Measurements from ENCODE around the gene LDLRAD3.

The LDLRAD3 gene

DNA sequence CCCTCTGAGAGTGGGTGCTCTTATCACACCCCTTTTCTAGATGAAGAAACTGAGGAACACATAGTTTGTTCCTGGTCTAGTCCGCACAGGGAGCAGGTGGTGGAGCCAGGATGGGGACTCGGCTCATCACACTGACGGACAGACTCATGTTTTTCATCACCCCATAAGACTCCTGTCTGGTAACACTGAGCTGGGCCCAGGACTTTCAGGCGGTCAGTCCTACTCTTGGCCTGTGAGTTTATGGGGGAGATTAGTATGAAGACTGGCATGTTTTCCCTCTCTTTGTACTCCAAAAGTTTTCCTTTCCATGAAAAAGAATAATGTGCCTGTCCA lies 160.8 kb downstream of the LDLRAD3 start:
- no peak for DNase-seq (ENCODE audit: low read depth)

DNA sequence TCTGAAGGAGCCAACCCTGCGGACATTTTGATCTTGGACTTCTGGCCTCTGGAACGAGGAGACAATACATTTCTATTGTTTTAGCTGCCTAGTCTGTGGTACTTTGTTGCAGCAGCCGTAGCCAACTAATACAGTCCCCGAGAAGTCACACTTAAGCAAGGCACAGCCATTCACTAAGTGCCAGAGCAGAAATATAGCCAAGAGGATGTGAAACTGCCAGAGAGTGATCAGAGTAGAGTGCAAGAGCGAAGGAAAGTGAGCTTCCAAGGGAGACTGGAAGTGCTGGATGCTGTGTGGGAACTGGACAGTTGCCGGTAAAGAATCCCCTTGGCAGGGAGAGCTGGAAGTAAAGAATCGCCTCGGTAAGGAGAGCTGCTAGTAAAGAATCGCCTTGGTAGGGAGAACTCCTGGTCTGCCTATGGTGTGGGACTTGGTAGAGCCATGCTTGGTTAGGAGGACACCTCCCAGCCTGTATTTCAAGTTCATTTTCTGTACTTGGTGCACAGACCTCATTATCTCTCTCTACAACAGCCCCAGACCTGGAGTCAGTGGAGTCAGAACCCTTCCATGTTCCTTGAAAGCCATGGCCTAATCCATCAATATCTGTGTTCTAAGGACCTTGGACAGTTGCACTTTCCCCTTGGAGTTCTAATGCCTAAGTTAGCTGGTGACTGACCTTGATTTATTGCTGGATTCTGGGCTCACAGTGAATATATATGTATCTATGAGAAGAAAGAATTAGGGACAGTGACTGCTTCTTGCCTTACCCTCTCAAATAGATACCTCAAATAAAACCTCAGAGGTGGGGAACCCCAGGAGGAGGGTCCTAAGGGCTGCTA lies 162.1 kb downstream of the LDLRAD3 start:
- DNase-seq (ENCODE audit: low read depth) = no peak

DNA sequence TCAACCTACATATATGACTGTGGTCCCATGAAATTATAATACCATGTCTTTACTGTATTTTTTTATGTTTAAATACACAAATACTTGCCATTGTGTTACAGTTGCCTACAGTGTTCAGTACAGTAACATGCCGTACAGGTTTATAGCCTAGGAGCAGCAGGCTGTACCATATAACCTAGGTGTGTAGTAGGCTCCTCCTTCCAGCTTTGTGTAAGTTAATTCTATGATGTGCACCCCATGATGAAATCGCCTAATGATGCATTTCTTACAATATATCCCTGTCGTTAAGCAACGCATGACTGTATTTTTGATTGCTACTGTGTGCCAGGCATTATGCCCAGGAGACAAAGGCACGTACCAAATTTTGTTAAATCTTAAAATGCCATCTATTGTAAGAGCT lies 163.7 kb downstream of the LDLRAD3 start:
- no peak for DNase-seq (ENCODE audit: low read depth)

DNA sequence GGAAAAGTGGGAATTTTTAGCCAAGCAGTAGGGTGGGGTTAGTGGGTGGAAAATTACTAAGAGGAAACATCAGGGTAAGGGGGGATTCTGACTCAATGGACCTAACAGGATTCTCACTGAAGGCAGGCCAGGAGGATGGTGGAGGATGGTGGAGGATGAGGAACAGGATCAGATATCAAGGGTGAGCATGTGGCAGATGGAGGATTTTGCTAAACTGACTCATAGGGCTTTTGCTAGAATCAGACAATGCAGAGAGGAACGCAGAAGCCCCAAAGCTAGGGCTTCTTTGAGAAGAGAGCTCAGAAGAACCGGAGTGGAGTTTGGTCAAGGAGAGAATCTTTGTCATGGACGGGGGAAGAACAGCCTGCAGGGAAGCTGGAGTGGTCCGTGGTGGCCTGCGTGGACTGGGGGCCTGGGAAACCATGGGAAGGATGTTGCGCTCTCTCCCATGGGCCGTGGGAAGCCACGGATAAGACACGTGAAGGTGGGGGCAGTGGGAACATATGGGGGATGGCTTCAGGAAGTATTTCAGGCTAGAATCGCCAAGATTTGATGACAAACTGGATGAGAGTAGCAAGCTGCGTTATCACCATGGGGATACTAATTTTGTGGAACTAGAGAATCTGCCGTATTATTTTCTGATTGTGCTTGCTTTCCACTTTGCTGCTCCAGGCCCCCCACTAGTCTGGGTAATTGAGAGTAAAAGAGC lies 165.2 kb downstream of the LDLRAD3 start:
- no peak for DNase-seq (ENCODE audit: low read depth)

DNA sequence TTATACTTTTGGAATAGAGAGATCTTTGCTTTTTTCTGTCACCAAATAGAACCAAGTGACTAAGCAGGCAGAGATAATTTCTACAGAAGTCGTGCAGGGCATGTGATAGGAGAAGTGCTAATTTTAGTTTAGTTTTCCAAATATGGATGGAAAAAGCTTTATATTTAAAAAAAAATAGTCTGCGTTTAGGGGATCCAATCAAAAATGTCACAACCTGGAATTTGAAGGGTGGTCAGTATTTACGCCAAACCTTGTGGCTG lies 165.7 kb downstream of the LDLRAD3 start:
- no peak for DNase-seq (ENCODE audit: low read depth)

DNA sequence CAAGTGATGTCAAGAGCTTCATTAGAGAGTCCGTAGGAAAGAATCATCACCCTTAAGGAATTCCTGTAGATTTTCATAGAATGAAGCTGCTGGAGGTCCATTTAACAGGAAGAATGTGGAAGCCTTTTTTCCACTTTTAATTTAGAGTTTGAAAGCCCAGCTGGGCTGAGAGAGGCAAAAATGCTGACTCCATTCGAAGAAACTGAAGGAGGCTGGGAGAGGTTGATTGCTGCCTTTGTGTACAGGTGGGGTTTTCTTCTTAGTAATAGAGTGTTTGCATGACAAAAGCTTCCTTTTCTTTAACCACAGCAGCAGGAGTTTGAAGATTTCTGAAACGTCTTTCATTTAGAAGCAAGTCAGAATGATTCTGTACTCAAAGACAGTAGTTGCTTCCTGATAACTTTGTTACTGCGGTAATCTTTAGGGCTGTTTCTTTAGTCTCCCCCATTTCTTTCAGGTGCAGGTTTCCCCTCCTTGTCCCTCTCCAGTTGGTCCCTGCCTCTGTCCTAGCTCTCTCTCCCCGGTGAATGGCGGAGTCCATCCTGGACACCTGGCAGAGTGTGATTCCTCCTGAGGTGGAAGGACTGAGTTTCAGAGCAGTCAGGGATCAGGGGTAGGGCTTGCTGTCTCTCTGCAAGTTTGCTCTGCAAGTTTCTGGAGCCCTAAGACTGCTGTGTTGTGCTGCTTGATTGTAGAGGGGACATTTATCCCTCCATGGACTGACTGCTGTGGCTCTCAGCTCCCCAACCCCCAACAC lies 166.2 kb downstream of the LDLRAD3 start:
- no peak for DNase-seq (ENCODE audit: low read depth)

DNA sequence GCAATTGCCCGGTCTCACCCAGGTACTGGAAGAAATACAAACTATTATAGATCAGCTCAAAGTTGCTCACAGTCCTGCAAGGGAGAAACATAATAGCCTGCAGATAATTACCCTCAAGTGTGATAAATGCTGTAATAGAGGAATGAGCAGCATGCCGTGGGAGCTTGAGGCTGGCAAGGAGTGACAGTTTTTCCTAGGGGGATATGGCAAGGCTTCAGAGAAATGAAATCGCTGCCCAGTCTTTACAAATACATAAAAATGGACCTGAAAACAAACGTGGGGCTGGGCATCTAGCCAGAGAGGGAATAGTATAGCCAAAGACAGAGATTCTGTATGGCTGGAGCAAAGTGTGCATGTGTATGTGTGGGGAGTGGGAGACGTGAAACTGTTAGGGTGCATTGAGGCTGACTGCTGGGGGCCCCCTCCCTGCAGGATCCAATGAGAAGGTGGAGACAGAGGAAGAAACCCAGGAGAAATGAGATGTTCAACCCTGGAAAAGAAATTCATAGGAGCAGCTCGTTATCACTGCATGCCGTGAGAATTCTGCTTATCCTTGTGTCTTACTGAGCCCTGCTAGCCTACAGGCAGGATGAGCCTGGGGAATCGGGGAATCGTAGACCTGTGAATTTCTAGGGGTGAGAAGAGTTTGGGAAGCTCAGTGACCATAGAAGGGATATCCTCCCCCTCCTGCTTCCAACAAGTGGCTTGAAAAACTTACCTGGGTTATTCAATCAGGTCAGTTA lies 167.0 kb downstream of the LDLRAD3 start:
- DNase-seq (ENCODE audit: low read depth) = no peak

DNA sequence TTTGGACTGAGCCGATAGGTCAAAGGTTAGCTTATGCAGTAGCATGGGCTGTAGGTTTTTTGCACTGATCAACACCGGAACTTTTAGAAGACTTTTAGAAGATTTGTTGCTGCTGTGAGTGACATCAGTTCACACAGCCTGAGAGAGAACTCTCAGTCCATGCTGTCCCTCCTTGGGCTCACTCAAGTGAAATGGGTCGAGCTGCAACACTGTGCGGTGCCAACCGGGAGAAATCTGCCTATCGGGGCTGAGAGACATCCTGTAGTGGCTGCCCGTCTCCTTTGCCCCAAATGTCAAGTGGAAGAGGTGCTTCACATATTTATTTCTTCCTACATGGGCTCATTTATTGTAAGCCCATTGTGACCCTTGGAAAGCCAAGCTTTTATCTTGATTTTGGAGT lies 170.2 kb downstream of the LDLRAD3 start:
- no peak for DNase-seq (ENCODE audit: low read depth)

DNA sequence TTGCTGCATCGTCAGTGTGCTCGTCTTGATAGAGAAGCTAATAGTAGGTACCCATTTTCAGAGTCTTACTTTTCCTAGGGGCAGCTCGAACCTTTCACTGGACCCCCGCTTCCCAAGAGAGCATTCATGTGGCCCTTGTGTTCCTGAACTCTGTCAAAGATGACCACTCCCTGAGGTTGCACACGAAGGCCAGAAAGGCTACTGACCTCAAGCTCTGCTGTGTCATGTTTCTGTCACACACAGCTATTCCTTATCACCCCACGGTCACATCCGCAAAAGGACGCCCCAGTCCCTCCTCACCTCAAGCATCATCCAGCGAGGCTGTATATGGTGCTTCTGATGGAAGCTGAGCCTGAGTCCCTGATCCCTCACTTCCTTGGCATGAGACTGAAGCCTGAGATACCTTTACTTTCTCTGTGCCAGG lies 171.5 kb downstream of the LDLRAD3 start:
- no peak for DNase-seq (ENCODE audit: low read depth)

DNA sequence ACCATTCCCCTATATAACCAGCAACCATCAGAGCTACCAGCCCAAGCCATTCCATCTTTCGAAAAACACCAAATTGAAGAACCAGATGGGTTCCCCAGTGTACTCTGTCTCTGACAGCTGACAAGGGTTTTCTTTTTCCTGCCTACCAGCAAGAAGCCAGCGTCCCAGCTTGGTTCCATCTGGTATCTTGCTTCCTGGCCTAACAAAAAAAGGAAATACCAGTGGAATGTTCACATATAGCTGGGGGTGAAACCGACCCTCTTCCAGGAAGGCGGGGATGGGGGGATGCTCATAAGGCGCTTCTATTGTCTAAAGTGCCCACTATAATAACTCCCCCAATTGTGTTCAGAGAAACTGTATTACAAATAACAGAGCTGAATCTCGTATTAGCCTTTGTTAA lies 172.3 kb downstream of the LDLRAD3 start:
- no peak for DNase-seq (ENCODE audit: low read depth)

DNA sequence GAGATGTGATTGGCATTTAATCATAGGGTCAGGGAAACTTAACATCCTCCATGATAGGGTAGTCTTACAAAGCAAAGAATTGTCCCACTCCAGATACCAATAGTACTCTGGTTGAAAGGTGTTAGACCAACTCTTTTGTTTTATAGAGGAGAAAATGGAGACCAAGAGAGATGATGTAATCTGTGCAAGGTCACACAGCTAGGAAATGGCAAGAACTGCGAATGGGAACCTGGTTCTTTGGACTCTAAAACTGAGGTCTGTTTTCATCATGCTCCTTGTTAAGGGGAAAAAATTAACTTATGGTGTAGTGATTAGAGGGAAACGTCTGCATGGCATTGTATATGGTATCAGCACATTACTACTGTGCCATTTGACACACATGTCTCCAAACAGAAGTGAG lies 174.2 kb downstream of the LDLRAD3 start:
- no peak for DNase-seq (ENCODE audit: low read depth)

DNA sequence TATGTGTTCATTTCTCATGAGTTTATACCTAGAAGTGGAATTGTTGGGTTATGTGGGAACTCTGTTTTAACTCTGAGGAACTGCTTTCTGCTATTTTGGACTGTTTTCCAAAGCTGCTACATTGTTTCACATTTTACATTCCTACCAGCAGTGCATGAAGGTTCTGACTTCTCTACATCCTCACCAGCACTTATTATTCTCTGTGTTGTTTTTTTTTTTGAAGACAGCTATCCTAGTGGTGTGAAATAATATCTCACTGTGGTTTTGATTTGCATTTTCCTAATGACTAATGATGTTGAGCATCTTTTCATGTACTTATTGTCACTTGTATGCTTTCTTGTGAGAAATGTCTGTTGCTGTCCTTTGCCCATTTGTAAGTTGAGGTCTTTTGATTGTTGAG lies 175.4 kb downstream of the LDLRAD3 start:
- no peak for DNase-seq (ENCODE audit: low read depth)

DNA sequence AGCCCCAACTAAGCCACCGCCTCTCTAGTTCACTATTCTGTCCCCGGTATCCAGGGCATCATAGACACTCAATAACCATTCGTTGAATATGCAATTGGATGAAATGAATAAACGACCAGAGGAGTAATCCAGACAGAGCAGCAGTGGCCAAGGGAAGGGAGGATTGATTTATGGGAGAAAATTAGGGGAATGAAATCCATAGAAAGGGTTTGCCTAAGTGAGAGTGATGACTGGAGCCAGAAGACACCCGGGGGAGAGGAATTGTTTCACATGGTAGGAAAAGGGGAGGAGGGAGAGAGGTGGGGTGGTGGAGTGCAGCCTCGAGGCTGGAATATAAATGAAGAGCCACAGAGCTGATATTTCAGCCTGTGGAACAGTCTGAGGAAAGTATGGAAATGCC lies 177.2 kb downstream of the LDLRAD3 start:
- DNase-seq (ENCODE audit: low read depth) = no peak

DNA sequence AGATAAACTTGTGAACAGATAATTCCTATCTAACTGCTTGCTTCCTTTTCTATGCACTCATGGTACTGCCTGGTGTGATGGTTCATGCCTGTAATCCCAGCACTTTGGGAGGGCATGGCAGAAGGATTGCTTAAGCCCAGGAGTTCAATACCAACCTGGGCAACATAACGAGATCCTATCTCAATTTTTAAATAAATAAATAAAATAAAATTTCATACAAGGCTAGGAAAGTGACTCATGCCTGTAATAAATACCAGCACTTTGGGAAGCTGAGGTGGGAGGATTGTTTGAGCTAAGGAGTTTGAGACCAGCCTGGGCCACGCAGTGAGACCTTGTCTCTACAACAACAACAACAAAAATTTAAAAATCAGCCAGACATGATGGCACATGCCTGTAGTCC lies 178.8 kb downstream of the LDLRAD3 start:
- no peak for DNase-seq (ENCODE audit: low read depth)

DNA sequence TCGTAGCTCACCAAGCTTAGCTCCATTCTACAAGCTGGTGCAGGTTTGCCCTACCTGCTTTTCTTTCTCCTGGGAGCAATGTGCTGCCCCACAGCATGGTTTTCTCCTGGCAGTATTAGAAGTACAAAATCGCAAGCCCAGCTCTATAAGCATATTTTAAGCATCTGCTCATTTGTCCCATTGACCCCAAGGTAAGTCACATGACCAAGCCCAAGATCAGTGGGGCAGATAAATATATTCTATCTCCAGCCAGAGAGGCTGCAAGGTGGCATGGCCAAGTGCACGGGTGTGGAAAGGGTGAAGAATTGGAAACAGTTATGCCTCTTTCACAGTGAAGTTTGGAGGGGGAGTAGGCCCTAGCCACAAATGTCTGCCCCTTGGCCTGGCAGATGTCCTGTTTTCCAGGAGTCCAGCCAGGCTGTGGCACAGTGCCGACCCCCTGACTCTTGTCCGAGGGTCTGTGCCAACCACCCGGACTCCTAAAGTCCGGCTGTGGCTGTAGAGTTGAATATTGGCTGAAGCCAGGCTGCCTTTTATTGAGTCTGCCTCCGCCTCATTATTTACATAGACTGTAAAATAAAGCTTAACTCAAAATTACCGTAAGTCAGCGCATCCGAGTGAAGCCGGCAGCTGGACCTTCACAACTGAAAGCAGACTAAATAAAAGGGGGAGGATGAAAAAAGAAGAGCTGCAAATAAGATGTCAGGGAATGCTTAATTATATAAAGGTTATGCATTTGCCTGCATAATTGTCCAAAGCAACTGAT lies 179.7 kb downstream of the LDLRAD3 start:
- DNase-seq (ENCODE audit: low read depth) = no peak

DNA sequence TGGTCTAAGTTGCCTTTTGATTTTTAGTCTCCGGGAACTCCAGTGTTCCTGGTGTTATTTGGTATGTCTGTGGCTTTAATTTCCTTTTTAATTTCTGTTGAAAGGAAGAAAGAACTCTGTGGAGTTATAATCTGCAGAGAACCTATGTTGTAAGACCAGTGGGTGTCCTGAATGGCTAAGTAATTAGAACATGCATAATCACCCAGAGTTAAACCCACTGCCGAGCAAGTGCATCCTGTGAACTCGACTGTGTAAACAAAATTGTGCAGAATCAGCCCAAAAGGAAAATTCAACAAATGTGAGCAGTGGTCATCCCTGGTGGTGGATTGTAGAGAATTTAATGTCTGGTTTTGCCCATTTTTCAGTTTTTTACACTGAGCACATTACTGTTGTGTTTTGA lies 182.8 kb downstream of the LDLRAD3 start:
- no peak for DNase-seq (ENCODE audit: low read depth)

DNA sequence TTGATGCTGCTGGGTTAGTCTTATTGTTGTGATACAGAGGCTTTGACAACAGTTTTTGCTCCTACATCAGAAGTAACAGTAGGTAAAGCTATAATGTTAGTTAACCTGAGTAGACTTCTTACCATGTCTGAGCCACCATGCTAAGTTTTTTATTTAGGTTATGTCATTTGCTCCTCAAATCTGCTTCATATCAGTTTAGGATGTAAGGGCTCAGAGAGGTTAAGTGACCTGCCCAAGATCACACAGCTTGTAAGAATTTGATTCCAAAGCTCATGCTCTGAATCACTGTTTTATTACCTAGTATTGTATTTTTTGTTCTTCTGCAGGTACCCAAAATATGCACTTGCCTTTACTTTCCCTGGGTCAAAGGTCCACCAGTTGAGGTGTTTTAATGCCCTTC lies 183.7 kb downstream of the LDLRAD3 start:
- DNase-seq (ENCODE audit: low read depth) = no peak

DNA sequence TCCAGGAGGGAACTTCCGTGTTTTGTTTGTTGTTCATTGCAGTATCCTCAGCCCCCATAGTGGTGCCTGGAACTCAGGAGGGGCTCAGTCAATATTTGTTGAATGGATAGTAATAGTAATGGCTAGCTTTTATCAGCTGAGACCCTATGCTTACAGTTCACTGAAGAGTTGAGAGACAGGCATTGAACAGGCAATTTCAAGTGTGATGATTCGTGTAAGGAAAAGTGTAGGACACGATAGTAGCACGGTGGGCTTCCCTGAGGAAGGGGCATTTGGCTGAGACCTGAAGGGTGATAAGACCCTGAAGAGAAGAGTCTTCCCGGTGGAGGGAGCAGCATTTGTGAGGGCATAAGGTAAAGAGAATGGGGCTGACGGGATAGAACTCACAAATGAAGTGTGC lies 186.1 kb downstream of the LDLRAD3 start:
- DNase-seq (ENCODE audit: low read depth) = no peak

DNA sequence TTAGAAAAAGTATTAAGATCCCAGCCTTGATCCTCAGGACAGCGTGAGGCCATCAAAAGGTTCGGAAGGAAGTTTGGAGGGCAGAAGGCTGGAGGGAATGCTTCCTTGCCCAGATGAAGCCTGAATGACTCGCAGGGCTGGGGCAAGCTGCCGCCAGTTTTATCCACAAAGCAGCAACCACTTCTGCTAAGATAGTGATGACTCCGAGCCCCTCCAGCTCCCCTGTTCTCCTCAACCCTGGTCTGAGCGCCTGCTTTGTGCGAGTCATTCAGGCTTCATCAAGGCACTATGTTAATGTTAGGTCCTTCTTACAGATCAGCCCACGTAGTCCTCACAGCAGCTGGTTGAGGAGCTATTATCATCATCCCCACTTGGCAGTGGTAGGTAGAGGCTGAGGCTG lies 186.5 kb downstream of the LDLRAD3 start:
- DNase-seq (ENCODE audit: low read depth) = no peak

DNA sequence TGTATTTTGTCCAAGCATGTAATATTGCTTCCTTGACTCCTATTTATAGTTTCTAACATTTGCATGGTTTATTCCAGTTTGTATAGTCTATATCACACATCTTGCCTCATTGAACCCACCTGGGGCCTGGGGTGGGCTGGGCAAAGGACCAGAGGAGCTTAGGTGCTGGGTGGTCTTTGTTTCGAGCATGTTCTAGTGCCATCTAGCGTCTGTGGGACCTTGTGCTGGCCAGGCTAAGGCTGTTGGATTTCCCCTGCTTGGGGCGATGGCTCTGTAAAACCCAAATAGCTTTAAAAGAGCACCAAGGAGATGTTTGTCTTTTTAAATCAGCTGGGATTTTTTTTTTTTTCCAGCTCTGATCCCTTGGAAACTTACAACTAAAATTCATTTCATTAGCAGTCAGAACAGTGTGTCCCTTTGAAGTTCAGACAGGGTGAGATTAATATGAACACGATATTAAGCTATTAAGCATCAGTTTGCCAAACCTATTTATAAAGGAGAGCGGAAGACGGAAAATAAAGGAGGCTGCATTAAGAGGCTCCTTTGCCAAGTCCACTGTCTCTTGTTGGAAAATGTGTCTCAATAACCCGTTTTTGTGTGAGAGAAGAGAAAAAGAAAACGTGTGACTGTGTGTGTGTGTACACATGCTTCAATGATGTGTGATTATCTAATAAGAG lies 188.0 kb downstream of the LDLRAD3 start:
- DNase-seq (ENCODE audit: low read depth) = no peak

DNA sequence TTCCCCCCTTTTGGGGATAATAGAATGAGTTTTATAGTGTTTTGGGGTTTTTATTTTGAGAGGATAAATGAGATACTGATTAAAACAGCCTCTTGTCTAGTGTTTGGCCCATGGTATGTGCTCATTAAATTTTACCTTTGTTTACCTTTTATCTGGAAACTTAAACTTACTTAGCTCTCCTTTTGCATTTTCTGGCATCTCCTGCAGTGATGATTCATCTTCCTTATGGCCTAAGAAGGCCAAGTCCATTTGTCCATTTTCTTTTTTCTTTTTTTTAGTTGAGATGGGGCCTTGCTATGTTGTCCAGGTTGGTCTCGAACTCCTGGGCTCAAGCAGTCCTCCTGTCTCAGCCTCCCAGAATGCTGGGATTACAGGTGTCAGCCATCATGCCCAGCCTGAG lies 189.1 kb downstream of the LDLRAD3 start:
- no peak for DNase-seq (ENCODE audit: low read depth)
